Hepatocyte (in vitro differentiated cells): ENCODE results near the gene RGR. TPM values are rescaled to one million over a fixed set of nuclear protein-coding genes. Genes with fewer than 3 reads are reported as not detected.

Experiments
- DNase-seq: peaks from one replicate; pipeline ENCODE4 v3.0.0-alpha.2; 2016; ENCODE audit warnings: low spot score
- H2AFZ ChIP-seq: fragments of 200-600 bp; sonication (generic); 2 replicates; pipeline ENCODE4 v1.6.0; 2016; ENCODE audit warnings: antibody characterized with exemption, mild to moderate bottlenecking
- H3K27ac ChIP-seq: fragments of 200-600 bp; sonication (generic); 2 replicates; pipeline ENCODE4 v1.5.1; 2016; ENCODE audit warnings: mild to moderate bottlenecking
- H3K27me3 ChIP-seq: fragments of 200-600 bp; sonication (generic); 2 replicates; pipeline ENCODE4 v1.6.1; 2016
- H3K36me3 ChIP-seq: fragments of 200-600 bp; sonication (generic); replicated peaks from 2 replicates; pipeline ENCODE4 v1.5.1; 2016; ENCODE audit warnings: low read depth; ENCODE audit not compliant: insufficient read depth
- H3K4me1 ChIP-seq: fragments of 200-600 bp; sonication (generic); 2 replicates; pipeline ENCODE4 v1.5.1; 2016; ENCODE audit warnings: mild to moderate bottlenecking, moderate library complexity; ENCODE audit not compliant: insufficient read depth
- H3K4me2 ChIP-seq: fragments of 200-600 bp; sonication (generic); 2 replicates; pipeline ENCODE4 v1.6.0; 2016
- H3K4me3 ChIP-seq: fragments of 200-600 bp; sonication (generic); 2 replicates; pipeline ENCODE4 v1.5.1; 2016; ENCODE audit warnings: mild to moderate bottlenecking
- H3K79me2 ChIP-seq: fragments of 200-600 bp; sonication (generic); 2 replicates; pipeline ENCODE4 v1.6.0; 2017; ENCODE audit warnings: mild to moderate bottlenecking
- H3K9me2 ChIP-seq: fragments of 200-600 bp; sonication (generic); replicated peaks from 2 replicates; pipeline ENCODE4 v1.6.0; 2017; ENCODE audit warnings: mild to moderate bottlenecking; ENCODE audit not compliant: insufficient read depth
- H3K9me3 ChIP-seq: fragments of 200-600 bp; sonication (generic); 2 replicates; pipeline ENCODE4 v1.5.1; 2016; ENCODE audit warnings: low read depth, mild to moderate bottlenecking
- H4K20me1 ChIP-seq: fragments of 200-600 bp; sonication (generic); 2 replicates; pipeline ENCODE4 v1.6.0; 2016; ENCODE audit warnings: mild to moderate bottlenecking; ENCODE audit not compliant: insufficient read depth, poor library complexity, severe bottlenecking
- EZH2 ChIP-seq: fragments of 200-600 bp; sonication (generic); IDR thresholded peaks from 2 replicates; pipeline ENCODE4 v1.6.1; 2016; ENCODE audit warnings: antibody characterized with exemption, mild to moderate bottlenecking, borderline replicate concordance
- EZH2phosphoT487 ChIP-seq: fragments of 200-600 bp; sonication (generic); IDR thresholded peaks from one replicate; pipeline ENCODE4 v1.6.1; 2018; ENCODE audit warnings: antibody characterized with exemption, mild to moderate bottlenecking, low read depth, moderate library complexity; ENCODE audit not compliant: unreplicated experiment, severe bottlenecking
- WGBS: methylation state at CpG from one replicate; pipeline ENCODE4 v1.1.6; 2016; ENCODE audit warnings: low lambda C conversion rate; ENCODE audit errors: missing lambda C conversion rate; 5-methylcytosine and 5-hydroxymethylcytosine counted together
- polyA plus RNA-seq: library from polyadenylated mRNA; unstranded; fragments of >200 nt; fragmentation: Nextera tagmentation; extraction: Ambion mirVana; gene quantifications from 2 replicates; pipeline ENCODE4 v1.2.1, GENCODE V29; 2016
- total RNA-seq: library from RNA; depleted of rRNA; stranded (reverse); fragments of >200 nt; gene quantifications from 2 replicates; pipeline ENCODE4 v1.2.3, GENCODE V29; 2014
- TF ChIP-seq, protein P1 (sequence below): fragments of 200-600 bp; sonication (generic); IDR thresholded peaks from 2 replicates; pipeline ENCODE4 v1.5.1; 2016; ENCODE audit warnings: antibody characterized with exemption, mild to moderate bottlenecking; ENCODE audit not compliant: poor library complexity

The RGR gene
- total and polyA plus RNA-seq, 2 experiments from 2014 or later: not detected

DNA sequence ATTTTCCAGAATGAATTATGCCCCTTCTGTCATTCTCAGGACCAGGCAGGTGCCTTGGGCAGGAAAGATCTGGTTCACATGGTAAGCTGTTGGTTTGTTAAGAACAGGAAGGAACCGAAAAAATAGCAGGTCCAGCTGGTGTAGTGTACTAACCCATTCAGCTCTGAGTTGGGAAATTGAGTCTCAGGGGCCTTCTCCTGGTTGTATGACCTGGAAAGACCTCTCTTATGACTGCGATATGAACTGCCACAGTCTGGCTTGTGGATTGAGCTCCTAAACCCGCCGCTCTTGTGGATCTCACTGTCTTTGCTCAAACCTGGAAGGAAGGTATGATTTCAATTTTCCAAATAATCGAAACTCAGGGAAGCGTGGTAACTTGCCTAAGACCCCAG lies 8.1 kb upstream of the RGR start:
- Histone ChIP-seq H3K27ac (no peak overlapping the region), H3K27me3 (peaks cover 15% of the 10 kb centered on the region), H2AFZ (no peak overlapping the region), H3K4me3 (no peak overlapping the region), H3K4me1 (no peaks in the 10 kb centered on the region), H3K79me2 (no peaks in the 10 kb centered on the region), H3K36me3 (no peaks in the 10 kb centered on the region), H4K20me1 (no peaks in the 10 kb centered on the region), H3K9me3 (no peaks in the 10 kb centered on the region), H3K4me2 (no peak overlapping the region), H3K9me2 (no peaks in the 10 kb centered on the region)
- no peak for DNase-seq
- TF ChIP-seq, protein P1, sequence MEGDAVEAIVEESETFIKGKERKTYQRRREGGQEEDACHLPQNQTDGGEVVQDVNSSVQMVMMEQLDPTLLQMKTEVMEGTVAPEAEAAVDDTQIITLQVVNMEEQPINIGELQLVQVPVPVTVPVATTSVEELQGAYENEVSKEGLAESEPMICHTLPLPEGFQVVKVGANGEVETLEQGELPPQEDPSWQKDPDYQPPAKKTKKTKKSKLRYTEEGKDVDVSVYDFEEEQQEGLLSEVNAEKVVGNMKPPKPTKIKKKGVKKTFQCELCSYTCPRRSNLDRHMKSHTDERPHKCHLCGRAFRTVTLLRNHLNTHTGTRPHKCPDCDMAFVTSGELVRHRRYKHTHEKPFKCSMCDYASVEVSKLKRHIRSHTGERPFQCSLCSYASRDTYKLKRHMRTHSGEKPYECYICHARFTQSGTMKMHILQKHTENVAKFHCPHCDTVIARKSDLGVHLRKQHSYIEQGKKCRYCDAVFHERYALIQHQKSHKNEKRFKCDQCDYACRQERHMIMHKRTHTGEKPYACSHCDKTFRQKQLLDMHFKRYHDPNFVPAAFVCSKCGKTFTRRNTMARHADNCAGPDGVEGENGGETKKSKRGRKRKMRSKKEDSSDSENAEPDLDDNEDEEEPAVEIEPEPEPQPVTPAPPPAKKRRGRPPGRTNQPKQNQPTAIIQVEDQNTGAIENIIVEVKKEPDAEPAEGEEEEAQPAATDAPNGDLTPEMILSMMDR: no peak
- TF ChIP-seq EZH2 (no peak), EZH2phosphoT487 (no peak)
- 91% methylated on average over 6 of the region's 6 CpGs for WGBS

GRCh38 chr10:84237199-84238051 lies 7.4 kb upstream of the RGR start:
- no peaks in the 10 kb centered on the region for H3K9me2 ChIP-seq
- WGBS: 52% methylated on average over 44 of the region's 52 CpGs
- no peaks in the 10 kb centered on the region for H3K9me3 ChIP-seq
- H2AFZ ChIP-seq: no peak overlapping the region
- no peak for DNase-seq
- no peaks in the 10 kb centered on the region for H4K20me1 ChIP-seq
- no peak overlapping the region for H3K27ac ChIP-seq
- H3K4me3 ChIP-seq: no peak overlapping the region
- H3K79me2 ChIP-seq: no peaks in the 10 kb centered on the region
- peaks cover 15% of the 10 kb centered on the region for H3K27me3 ChIP-seq
- H3K36me3 ChIP-seq: no peaks in the 10 kb centered on the region
- H3K4me1 ChIP-seq: no peaks in the 10 kb centered on the region
- TF ChIP-seq EZH2 (no peak), EZH2phosphoT487 (no peak)
- TF ChIP-seq, protein P1: no peak
- H3K4me2 ChIP-seq: no peak overlapping the region

- Histone ChIP-seq H3K4me2 (no peak overlapping the region), H3K27me3 (peaks cover 15% of the 10 kb centered on the region), H3K4me3 (no peak overlapping the region), H3K4me1 (no peaks in the 10 kb centered on the region), H2AFZ (no peak overlapping the region), H3K9me3 (no peaks in the 10 kb centered on the region), H3K9me2 (no peaks in the 10 kb centered on the region), H3K27ac (no peak overlapping the region), H3K79me2 (no peaks in the 10 kb centered on the region), H3K36me3 (no peaks in the 10 kb centered on the region), H4K20me1 (no peaks in the 10 kb centered on the region)
- 90% methylated on average over 3 of the region's 3 CpGs for WGBS
- TF ChIP-seq EZH2: no peak
- TF ChIP-seq EZH2phosphoT487: no peak
- TF ChIP-seq, protein P1: no peak
- DNase-seq: no peak
Measured at GRCh38 chr10:84238909-84239308, 5.9 kb upstream of the RGR start.
